ENCODE results near the gene TM4SF18.

DNA sequence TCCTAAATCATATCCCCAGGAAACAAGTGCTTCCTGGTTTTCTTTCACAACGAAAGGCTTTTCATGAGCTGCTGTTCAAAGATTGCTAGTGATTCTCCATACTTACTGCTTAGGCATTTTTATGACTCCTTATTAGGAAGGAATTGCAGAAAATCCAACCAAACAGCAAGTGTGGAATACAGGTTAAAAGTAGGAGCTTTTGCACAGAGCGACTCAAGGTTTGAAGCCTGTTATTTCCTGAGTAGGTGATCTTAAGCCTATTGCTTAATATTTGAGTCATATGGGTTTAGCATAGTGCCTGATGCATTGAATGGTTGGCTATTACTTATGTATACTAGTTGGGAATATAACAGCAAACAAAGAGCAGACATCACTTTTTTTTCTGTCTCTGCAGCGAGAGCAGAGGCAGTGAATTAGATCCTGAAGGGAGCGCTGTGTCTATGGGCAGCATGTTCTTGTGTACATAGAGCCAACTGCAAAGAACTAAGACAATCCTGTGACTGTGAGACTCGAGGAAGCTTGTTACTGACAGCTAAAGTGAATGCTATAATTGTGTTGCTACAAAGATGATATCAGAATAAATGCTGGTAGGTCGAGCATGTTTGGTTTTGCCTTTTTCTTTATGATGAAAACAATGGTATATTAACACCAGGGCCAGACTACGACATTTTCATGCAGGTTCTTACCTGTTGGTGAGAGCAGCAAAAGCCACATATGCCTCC lies 37.7 kb upstream of the TM4SF18 start:
- TF ChIP-seq, protein P1, sequence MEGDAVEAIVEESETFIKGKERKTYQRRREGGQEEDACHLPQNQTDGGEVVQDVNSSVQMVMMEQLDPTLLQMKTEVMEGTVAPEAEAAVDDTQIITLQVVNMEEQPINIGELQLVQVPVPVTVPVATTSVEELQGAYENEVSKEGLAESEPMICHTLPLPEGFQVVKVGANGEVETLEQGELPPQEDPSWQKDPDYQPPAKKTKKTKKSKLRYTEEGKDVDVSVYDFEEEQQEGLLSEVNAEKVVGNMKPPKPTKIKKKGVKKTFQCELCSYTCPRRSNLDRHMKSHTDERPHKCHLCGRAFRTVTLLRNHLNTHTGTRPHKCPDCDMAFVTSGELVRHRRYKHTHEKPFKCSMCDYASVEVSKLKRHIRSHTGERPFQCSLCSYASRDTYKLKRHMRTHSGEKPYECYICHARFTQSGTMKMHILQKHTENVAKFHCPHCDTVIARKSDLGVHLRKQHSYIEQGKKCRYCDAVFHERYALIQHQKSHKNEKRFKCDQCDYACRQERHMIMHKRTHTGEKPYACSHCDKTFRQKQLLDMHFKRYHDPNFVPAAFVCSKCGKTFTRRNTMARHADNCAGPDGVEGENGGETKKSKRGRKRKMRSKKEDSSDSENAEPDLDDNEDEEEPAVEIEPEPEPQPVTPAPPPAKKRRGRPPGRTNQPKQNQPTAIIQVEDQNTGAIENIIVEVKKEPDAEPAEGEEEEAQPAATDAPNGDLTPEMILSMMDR (IDR thresholded peaks at IDR 0.05 in 4 of 5, conservative IDR thresholded peaks at IDR 0.05 in 1 of 5), result no peak
- TF ChIP-seq POLR2A (IDR thresholded peaks at IDR 0.05), result no peak

Data from gastrocnemius medialis (tissue), 4 donors.